ENCODE results near the gene KIAA0753.

DNA sequence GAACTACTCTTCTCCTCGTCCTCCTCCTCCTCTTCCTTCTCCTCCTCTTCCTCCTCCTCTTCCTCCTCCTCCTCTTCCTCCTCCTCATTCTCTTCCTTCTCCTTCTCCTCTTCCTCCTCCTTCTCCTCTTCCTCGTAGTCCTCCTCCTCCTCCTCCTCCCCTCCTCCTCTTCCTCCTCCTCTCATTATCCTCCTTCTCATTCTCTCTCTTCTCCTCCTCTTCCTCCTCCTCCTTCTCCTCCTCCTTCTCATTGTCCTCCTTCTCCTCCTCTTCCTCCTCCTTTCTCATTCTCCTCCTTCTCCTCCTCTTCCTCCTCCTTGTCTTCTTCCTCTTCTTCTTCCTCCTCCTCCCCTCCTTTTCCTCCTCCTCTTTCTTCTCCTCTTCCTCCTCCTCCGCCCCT lies 80.0 kb downstream of the KIAA0753 start:
- no peak for TF ChIP-seq HDGF (IDR thresholded peaks at IDR 0.05; ENCODE audit: borderline replicate concordance)
- no peak for TF ChIP-seq SUZ12 (IDR thresholded peaks at IDR 0.05)
- no peak for TF ChIP-seq FOXA1 (IDR thresholded peaks at IDR 0.05)
- no peak for TF ChIP-seq CTBP1 (IDR thresholded peaks at IDR 0.05; ENCODE audit: borderline replicate concordance)
- TF ChIP-seq PKNOX1 (IDR thresholded peaks at IDR 0.05), result no peak
- no peak for TF ChIP-seq ZNF384 (IDR thresholded peaks at IDR 0.05)
- no peak for TF ChIP-seq BHLHE40 (IDR thresholded peaks at IDR 0.05; ENCODE audit: borderline replicate concordance)
- no peak for TF ChIP-seq NFRKB (IDR thresholded peaks at IDR 0.05)
- TF ChIP-seq SP1 (IDR thresholded peaks at IDR 0.05), result no peak
- TF ChIP-seq LEF1 (IDR thresholded peaks at IDR 0.05; ENCODE audit: borderline replicate concordance), result no peak
